GM23248 (cell line): ENCODE results near the gene GPBAR1. TPM values are rescaled to one million over a fixed set of nuclear protein-coding genes. Genes with fewer than 3 reads are reported as not detected.

Source experiments
- DNase-seq: peaks from one replicate; pipeline ENCODE4 v3.0.0-alpha.2; 2015
- H2AFZ ChIP-seq: fragments of 200-600 bp; sonication (generic); 2 replicates; pipeline ENCODE4 v1.6.1; 2016; ENCODE audit warnings: antibody characterized with exemption
- H3F3A ChIP-seq: fragments of 200-600 bp; sonication (generic); 2 replicates; pipeline ENCODE4 v1.6.1; 2016; ENCODE audit warnings: mild to moderate bottlenecking, antibody characterized with exemption, mixed run types; ENCODE audit not compliant: insufficient read depth
- H3K27ac ChIP-seq: fragments of 200-600 bp; sonication (generic); 2 replicates; pipeline ENCODE4 v1.5.1; 2016; ENCODE audit warnings: mild to moderate bottlenecking
- H3K27me3 ChIP-seq: fragments of 200-600 bp; sonication (generic); replicated peaks from 2 replicates; pipeline ENCODE4 v1.6.1; 2016; ENCODE audit warnings: mild to moderate bottlenecking; ENCODE audit not compliant: insufficient read depth
- H3K36me3 ChIP-seq: fragments of 200-600 bp; sonication (generic); 2 replicates; pipeline ENCODE4 v1.6.1; 2016; ENCODE audit warnings: low read depth, mild to moderate bottlenecking
- H3K4me1 ChIP-seq: fragments of 200-600 bp; sonication (generic); 2 replicates; pipeline ENCODE4 v1.6.1; 2016; ENCODE audit warnings: mild to moderate bottlenecking; ENCODE audit not compliant: insufficient read depth
- H3K4me2 ChIP-seq: fragments of 200-600 bp; sonication (generic); one replicate; pipeline ENCODE4 v1.6.1; 2016; ENCODE audit warnings: mild to moderate bottlenecking; ENCODE audit not compliant: unreplicated experiment
- H3K4me3 ChIP-seq: fragments of 200-600 bp; sonication (generic); 2 replicates; pipeline ENCODE4 v1.5.1; 2016; ENCODE audit warnings: mild to moderate bottlenecking
- H3K79me2 ChIP-seq: fragments of 200-600 bp; sonication (generic); 2 replicates; pipeline ENCODE4 v1.6.1; 2016; ENCODE audit warnings: mild to moderate bottlenecking; ENCODE audit not compliant: insufficient read depth
- H3K9ac ChIP-seq: fragments of 200-600 bp; sonication (generic); 2 replicates; pipeline ENCODE4 v1.6.1; 2016; ENCODE audit warnings: mild to moderate bottlenecking
- H3K9me2 ChIP-seq: fragments of 200-600 bp; sonication (generic); 2 replicates; pipeline ENCODE4 v1.6.1; 2016; ENCODE audit warnings: mixed run types, mild to moderate bottlenecking, moderate library complexity; ENCODE audit not compliant: insufficient read depth
- H3K9me3 ChIP-seq: fragments of 200-600 bp; sonication (generic); one replicate; pipeline ENCODE4 v1.6.1; 2017; ENCODE audit warnings: low read depth
- H4K20me1 ChIP-seq: fragments of 200-600 bp; sonication (generic); 2 replicates; pipeline ENCODE4 v1.6.0; 2016; ENCODE audit not compliant: insufficient read depth
- EZH2 ChIP-seq: fragments of 200-600 bp; sonication (generic); IDR thresholded peaks from 2 replicates; pipeline ENCODE4 v1.6.1; 2018; ENCODE audit warnings: antibody characterized with exemption, mild to moderate bottlenecking; ENCODE audit not compliant: insufficient read depth, poor library complexity, severe bottlenecking
- EZH2phosphoT487 ChIP-seq: fragments of 200-600 bp; sonication (generic); IDR thresholded peaks from 2 replicates; pipeline ENCODE4 v1.6.1; 2018; ENCODE audit warnings: antibody characterized with exemption, moderate library complexity, mild to moderate bottlenecking, low read depth; ENCODE audit not compliant: insufficient read depth
- WGBS, 2 experiments: methylation state at CpG; one replicate each; pipeline ENCODE4 v1.1.6; 2015 to 2017; ENCODE audit warnings: low lambda C conversion rate in 2 of 2, low coverage in 1 of 2; ENCODE audit errors: missing lambda C conversion rate in 2 of 2; 5-methylcytosine and 5-hydroxymethylcytosine counted together
- in situ Hi-C: fragments of 300-500 bp; cut with MboI; formaldehyde crosslinking; loops from 2 replicates; pipeline ENCODE4 v1.15.0; 2020
- polyA plus RNA-seq: library from polyadenylated mRNA; unstranded; fragments of >200 nt; fragmentation: Nextera tagmentation; extraction: Ambion mirVana; gene quantifications from 2 replicates; pipeline ENCODE4 v1.2.1, GENCODE V29; 2016
- total RNA-seq: library from RNA; depleted of rRNA; stranded (reverse); fragments of >200 nt; shearing (Covaris generic); gene quantifications from 2 replicates; pipeline ENCODE4 v1.2.3, GENCODE V29; 2014

The GPBAR1 gene
- total and polyA plus RNA-seq, 2 experiments from 2014 or later: not detected

DNA sequence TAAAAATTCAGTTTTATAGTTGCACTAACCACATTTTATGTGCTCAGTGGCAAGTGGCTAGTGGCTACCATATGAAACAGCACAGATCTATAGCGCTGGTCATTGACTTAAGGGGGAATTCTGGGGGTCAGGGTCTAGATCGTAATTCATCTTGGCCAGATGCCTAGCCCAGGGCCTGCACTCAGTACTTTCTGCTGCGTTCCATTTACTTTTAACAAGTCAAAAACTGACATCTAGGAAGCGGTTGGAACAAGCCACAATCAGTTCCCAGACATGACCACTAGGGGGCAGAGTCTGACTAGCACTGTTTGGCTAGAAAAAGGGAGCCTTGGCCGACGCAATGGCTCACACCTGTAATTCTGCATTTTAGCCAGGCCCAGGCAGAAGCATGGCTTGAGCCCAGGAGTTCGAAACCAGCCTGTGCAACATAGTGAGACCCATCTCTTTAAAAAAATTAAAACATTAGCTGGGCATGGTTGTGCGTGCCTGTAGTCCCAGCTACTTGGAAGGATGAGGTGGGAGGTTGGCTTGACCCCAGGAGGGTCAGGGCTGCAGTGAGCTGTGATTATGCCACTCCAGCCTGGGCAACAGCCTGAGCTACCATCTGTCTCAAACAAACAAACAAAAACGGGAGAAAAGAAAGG lies 40.5 kb downstream of the GPBAR1 start:
- 7 to 10% methylated on average over 9 of the region's 9 CpGs for WGBS, 2 experiments
- DNase-seq: peak; percentile 78
- no peaks in the 10 kb centered on the region for H3K79me2 ChIP-seq
- H3K9me3 ChIP-seq: no peaks in the 10 kb centered on the region
- no peaks in the 10 kb centered on the region; the same call in 1 of the 2 replicates for H3K27me3 ChIP-seq
- no peaks in the 10 kb centered on the region for H3K9me2 ChIP-seq
- in situ Hi-C loops: no loop called here
- H3K36me3 ChIP-seq: no peaks in the 10 kb centered on the region
- H3K4me1 ChIP-seq: no peaks in the 10 kb centered on the region
- no peak overlapping the region for H3K27ac ChIP-seq
- H3K4me2 ChIP-seq: no peak overlapping the region
- H3F3A ChIP-seq: no peaks in the 10 kb centered on the region
- H2AFZ ChIP-seq: peak overlapping the region; percentile 58; the same call in 1 of the 2 replicates
- no peak overlapping the region for H3K9ac ChIP-seq
- no peaks in the 10 kb centered on the region for H4K20me1 ChIP-seq
- TF ChIP-seq EZH2 (no peak), EZH2phosphoT487 (no peak)
- H3K4me3 ChIP-seq: no peak overlapping the region

DNA sequence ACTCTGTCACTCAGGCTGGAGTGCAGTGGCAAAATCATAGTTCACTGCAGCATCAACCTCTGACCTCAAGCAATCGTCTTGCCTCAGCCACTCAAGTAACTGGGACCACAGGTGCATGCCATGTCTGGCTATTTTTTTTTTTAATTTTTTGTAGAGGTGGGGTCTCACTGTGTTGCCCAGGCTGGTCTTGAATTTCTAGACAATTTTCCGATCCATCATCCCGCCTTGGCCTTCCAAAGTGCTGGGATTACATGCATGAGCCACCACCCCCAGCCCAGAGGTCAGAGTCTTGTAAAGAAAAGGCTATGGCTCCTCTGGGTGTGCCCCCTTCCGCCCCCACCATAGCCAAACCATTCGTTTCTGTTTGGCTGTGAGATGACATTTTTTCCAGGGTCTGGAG lies 44.6 kb downstream of the GPBAR1 start:
- no peak overlapping the region for H2AFZ ChIP-seq
- DNase-seq: no peak
- TF ChIP-seq EZH2phosphoT487: no peak
- TF ChIP-seq EZH2: no peak
- in situ Hi-C loops: no loop called here
- H3K4me3 ChIP-seq: no peak overlapping the region
- no peaks in the 10 kb centered on the region; the same call in 1 of the 2 replicates for H3K27me3 ChIP-seq
- no peak overlapping the region for H3K27ac ChIP-seq
- no peaks in the 10 kb centered on the region for H3K79me2 ChIP-seq
- H3K9me2 ChIP-seq: no peaks in the 10 kb centered on the region
- no peaks in the 10 kb centered on the region for H3K4me1 ChIP-seq
- no peaks in the 10 kb centered on the region for H3F3A ChIP-seq
- no peaks in the 10 kb centered on the region for H3K9me3 ChIP-seq
- H3K36me3 ChIP-seq: no peaks in the 10 kb centered on the region
- WGBS, 2 experiments: 55 to 59% methylated on average over 5 of the region's 5 CpGs
- no peak overlapping the region for H3K4me2 ChIP-seq
- no peak overlapping the region for H3K9ac ChIP-seq
- no peaks in the 10 kb centered on the region for H4K20me1 ChIP-seq

DNA sequence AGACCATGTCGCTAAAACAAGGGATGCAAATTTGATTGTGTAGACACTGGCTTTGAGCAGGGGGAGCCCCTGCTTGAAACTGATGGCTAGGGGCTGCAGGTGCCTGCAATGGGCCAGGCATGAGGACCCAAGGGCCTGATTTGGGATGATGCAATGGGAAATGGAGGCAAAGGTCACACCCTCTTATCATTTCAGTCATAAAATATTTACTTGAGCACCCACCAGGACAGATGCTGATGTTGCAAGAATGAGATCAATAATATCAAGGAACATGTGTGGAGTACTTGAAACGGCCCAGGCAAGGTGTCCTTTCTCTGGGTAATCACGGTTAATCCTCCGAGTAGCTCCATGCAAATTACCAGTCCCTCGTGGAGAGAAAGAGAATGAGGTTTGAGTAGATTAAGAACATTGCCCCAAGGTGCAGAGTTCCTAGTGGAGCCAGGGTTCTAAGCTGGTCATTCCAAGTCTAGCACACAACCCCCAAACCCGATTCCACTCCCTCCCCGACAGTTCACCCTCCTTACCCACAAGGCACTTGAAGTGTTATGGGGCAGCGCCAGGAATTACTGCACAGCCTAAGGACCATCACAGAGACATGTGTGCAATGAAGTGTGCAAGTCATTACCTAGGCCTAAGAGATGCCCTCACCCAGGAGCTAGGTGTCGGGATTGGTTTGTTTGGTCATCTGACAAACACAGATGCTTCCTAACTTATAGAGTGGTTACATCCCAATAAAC lies 45.5 kb downstream of the GPBAR1 start:
- in situ Hi-C loops: no loop called here
- 70 to 73% methylated on average over 9 of the region's 9 CpGs for WGBS, 2 experiments

DNA sequence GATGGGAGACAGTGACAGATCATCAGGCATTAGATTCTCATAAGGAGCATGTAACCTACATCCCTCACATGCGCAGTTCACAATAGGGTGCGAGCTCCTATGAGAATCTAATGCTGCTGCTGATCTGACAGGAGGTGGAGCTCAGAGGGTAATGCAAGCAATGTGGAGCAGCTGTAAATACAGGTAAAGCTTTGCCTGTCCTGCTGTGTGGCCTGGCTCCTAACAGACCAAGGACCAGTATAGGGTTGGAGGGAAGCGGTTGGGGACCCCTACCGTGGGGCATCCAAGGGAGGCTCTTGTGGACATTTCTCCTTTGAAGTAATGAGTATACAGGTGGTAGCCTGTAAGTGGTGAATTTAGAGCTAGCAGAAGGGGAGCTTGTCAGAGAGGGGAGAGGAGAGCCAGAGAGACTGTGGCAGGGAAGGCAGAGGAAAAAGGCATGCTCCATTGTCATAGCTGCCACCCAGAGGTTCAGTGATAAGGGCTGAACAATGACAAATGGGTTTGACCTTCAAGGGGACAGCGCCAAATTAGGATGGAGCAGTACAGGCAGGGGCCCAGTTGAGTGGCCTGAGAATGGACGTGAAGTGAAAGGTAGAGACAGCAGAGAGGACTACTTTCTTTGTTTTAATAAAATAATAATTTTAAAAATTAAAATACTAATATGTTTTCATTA lies 46.7 kb downstream of the GPBAR1 start:
- in situ Hi-C loops: no loop called here
- no peaks in the 10 kb centered on the region for H3F3A ChIP-seq
- no peaks in the 10 kb centered on the region; the same call in 1 of the 2 replicates for H3K27me3 ChIP-seq
- no peak for TF ChIP-seq EZH2
- no peak for TF ChIP-seq EZH2phosphoT487
- H3K36me3 ChIP-seq: no peaks in the 10 kb centered on the region
- H3K4me3 ChIP-seq: no peak overlapping the region
- DNase-seq: no peak
- H4K20me1 ChIP-seq: no peaks in the 10 kb centered on the region
- no peak overlapping the region for H3K9ac ChIP-seq
- no peaks in the 10 kb centered on the region for H3K9me2 ChIP-seq
- WGBS, 2 experiments: 82 to 86% methylated on average over 6 of the region's 6 CpGs
- no peak overlapping the region for H2AFZ ChIP-seq
- H3K79me2 ChIP-seq: no peaks in the 10 kb centered on the region
- H3K4me1 ChIP-seq: no peaks in the 10 kb centered on the region
- no peak overlapping the region for H3K27ac ChIP-seq
- H3K4me2 ChIP-seq: no peak overlapping the region
- H3K9me3 ChIP-seq: no peaks in the 10 kb centered on the region

More for the DNA sequence above, 45.5 kb downstream of the GPBAR1 start:
- Histone ChIP-seq H3K27me3 (no peaks in the 10 kb centered on the region; the same call in 1 of the 2 replicates), H3K79me2 (no peaks in the 10 kb centered on the region), H3K9me2 (no peaks in the 10 kb centered on the region), H2AFZ (no peak overlapping the region), H4K20me1 (no peaks in the 10 kb centered on the region), H3K36me3 (no peaks in the 10 kb centered on the region), H3K9ac (no peak overlapping the region), H3K4me1 (no peaks in the 10 kb centered on the region), H3K4me3 (no peak overlapping the region), H3K4me2 (no peak overlapping the region), H3F3A (no peaks in the 10 kb centered on the region), H3K9me3 (no peaks in the 10 kb centered on the region), H3K27ac (no peak overlapping the region)
- TF ChIP-seq EZH2phosphoT487: no peak
- DNase-seq: no peak
